Measurements from ENCODE around the gene LTC4S. TPM values are rescaled to one million over a fixed set of nuclear protein-coding genes. Genes with fewer than 3 reads are reported as not detected.

The LTC4S gene
- total RNA-seq, 1 donor from 2014 or later = 2.6 TPM

DNA sequence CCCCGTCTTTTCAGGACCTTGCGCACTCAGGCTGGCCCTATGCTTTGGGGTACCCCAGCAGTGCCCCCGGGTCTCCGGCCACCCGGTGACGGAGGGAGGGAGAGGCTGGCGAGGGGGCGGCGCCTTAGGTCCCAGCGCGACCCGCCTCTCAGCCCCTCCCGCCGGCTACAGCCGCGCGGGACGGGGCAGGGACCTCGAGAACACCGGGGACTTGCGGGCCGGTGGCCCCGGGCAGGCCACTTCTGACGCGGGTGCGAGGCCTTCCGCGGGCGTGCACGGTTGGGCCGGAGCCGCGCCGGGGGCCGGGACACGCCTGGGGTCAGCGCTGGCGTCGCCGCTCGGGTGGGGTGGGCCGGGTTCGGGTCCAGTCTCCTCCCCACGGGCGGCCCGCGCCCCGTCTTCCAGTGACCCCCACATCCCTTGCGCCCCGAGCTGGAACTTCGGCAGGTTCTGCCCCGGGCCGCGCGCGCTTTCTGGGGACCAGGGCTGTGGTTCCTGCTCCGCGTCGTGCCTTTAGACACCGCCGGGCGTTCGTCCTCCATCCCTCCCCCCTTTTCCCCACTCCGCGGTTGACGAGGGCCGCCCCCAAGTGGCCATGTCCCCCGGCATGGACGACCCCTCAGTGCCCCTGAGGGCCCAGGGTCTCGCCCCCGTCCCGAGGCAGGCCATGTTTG lies 23.1 kb downstream of the LTC4S start:
- intact Hi-C loops (cut with micrococcal nuclease) = no loop called here
- H3K4me1 Mint-ChIP-seq = peaks cover 42% of the 10 kb centered on the region
- no peaks in the 10 kb centered on the region for H3K9me3 Mint-ChIP-seq
- H3K36me3 Mint-ChIP-seq (ENCODE audit: low read depth) = peaks cover 16% of the 10 kb centered on the region
- TF ChIP-seq, protein P1, sequence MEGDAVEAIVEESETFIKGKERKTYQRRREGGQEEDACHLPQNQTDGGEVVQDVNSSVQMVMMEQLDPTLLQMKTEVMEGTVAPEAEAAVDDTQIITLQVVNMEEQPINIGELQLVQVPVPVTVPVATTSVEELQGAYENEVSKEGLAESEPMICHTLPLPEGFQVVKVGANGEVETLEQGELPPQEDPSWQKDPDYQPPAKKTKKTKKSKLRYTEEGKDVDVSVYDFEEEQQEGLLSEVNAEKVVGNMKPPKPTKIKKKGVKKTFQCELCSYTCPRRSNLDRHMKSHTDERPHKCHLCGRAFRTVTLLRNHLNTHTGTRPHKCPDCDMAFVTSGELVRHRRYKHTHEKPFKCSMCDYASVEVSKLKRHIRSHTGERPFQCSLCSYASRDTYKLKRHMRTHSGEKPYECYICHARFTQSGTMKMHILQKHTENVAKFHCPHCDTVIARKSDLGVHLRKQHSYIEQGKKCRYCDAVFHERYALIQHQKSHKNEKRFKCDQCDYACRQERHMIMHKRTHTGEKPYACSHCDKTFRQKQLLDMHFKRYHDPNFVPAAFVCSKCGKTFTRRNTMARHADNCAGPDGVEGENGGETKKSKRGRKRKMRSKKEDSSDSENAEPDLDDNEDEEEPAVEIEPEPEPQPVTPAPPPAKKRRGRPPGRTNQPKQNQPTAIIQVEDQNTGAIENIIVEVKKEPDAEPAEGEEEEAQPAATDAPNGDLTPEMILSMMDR (IDR thresholded peaks at IDR 0.05) = no peak
- ATAC-seq (ENCODE audit: low read depth) (no peak), DNase-seq (no peak)
- ChIA-PET CTCF (no interaction called here), POLR2A (interaction anchor here (0.7 to 5.2 kb wide), 3 partner anchors 10 to 194 kb away, joined by 6 to 58 read pairs (median 6); partner anchors contain the start of gene MGAT4B)
- H3K4me3 Mint-ChIP-seq = peak overlapping the region; percentile 56
- no peak overlapping the region for H3K27ac Mint-ChIP-seq
- H3K27me3 Mint-ChIP-seq = no peaks in the 10 kb centered on the region

DNA sequence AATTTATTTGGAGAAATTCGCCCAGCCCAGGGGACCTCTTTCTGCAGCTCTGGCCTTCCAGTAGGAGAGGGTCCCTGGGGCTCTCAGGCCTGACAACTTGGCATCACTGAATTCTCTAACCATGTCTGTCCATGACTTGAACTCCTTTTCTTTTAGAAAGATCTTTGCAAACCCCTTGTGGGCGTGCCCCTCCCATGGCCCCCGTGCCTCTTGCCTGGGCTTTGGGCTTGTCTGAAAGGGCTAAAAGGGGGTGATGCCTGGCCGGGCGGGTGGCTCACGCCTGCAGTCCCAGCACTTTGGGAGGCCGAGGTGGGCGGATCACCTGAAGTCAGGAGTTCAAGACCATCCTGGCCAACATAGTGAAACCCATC lies 23.7 kb downstream of the LTC4S start:
- CTCF ChIA-PET = no interaction called here
- H3K4me3 Mint-ChIP-seq = peak overlapping the region; percentile 56
- peaks cover 47% of the 10 kb centered on the region for H3K4me1 Mint-ChIP-seq
- TF ChIP-seq, protein P1 (IDR thresholded peaks at IDR 0.05) = no peak
- POLR2A ChIA-PET = interaction anchor here (0.7 to 5.2 kb wide), 4 partner anchors 11 to 195 kb away, joined by 4 to 58 read pairs (median 6); partner anchors contain the start of gene MGAT4B
- H3K27ac Mint-ChIP-seq = no peak overlapping the region
- H3K9me3 Mint-ChIP-seq = no peaks in the 10 kb centered on the region
- DNase-seq (no peak), ATAC-seq (ENCODE audit: low read depth) (no peak)
- intact Hi-C loops (cut with micrococcal nuclease) = no loop called here
- H3K27me3 Mint-ChIP-seq = no peaks in the 10 kb centered on the region
- H3K36me3 Mint-ChIP-seq (ENCODE audit: low read depth) = peaks cover 16% of the 10 kb centered on the region

DNA sequence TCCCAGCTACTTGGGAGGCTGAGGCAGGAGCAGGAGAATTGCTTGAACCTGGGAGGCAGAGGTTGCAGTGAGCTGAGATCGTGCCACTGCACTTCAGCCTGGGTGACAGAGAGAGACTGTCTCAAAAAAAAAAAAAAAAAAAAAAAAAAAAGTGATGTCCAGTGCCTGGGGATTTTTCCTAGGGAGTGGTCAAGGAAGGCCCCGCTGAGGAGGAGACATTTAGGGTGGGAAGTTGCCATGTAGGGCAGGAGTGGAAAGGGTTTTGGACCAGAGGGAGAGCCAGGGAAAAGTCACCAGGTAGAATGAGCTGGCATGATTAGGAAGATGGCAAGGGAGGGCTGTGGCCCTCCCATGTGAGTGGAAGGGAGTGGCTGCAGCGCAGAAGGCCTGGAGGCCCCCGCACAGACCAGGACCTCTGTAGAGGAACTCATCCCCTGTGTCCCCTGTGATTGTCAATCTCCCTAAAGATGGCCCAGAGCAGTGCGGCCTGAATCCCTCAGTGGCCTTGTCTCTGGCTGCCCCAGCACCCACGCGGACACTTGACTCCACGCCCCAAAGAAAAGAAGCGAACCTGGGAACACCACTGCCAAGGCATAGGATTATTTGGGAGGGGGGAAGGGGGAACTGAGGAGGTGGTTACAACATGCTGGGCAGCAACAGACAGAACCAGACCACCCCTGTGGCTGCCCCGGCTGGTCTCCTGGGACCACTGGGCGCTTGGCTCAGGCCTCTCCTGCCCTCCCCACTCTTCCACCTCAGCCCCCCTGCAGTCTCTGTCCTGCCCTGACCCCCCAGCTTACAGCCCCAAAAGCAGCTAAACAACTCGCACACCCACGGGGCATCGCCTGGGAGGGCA lies 24.3 kb downstream of the LTC4S start:
- ATAC-seq (ENCODE audit: low read depth) = no peak
- ChIA-PET POLR2A (interaction anchor here (0.7 to 5.2 kb wide), 6 partner anchors 11 to 196 kb away, joined by 4 to 58 read pairs (median 12); partner anchors contain the start of genes MGAT4B and MRNIP), CTCF (no interaction called here)
- Mint-ChIP-seq H3K4me3 (peak overlapping the region; percentile 84), H3K36me3 (ENCODE audit: low read depth) (peaks cover 19% of the 10 kb centered on the region), H3K27ac (peak overlapping the region; percentile 92), H3K27me3 (no peaks in the 10 kb centered on the region), H3K4me1 (peaks cover 54% of the 10 kb centered on the region), H3K9me3 (no peaks in the 10 kb centered on the region)
- TF ChIP-seq, protein P1 (IDR thresholded peaks at IDR 0.05) = no peak
- DNase-seq = no peak
- intact Hi-C loops (cut with micrococcal nuclease) = loop anchor here (2.0 kb wide), 1 partner anchor 267 kb away; the partner anchor contains the start of gene RUFY1

DNA sequence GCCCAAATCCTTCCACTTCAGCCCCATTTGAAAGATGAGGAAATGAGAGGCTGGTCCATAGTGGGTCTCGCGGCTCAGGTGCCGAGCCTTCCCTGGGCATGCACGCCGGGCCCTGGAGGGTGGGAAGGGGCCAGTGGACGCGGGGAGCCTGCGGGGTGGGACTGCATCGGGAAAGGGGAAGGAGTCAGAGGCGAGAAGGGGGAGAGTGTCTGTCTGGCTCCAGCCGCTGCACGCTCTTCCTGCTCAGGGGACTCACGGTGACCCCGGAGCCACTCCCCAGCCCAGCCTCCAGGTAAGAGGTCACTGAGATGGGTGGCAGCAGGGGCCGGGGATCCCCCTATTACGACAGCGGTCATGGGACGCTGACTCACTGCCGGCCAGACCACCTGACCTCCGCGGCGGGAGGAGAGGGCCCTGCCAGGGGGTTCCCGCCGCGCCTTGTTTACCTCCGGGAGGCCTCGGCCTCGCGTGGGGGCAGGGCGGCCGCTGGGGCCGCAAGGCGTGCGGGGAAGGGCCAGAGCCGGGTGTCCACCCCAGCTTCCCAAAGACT lies 25.0 kb downstream of the LTC4S start:
- intact Hi-C loops (cut with micrococcal nuclease) = loop anchor here (1.0 to 2.0 kb wide), 4 partner anchors 8 to 268 kb away; partner anchors contain the start of genes MAML1 and RUFY1
- ATAC-seq (ENCODE audit: low read depth) (peak; percentile 57), DNase-seq (peak; percentile 92)
- ChIA-PET POLR2A (interaction anchor here (0.6 to 5.2 kb wide), 11 partner anchors 8 to 119 kb away, joined by 4 to 58 read pairs (median 12); partner anchors contain the start of genes MAML1, MGAT4B and MRNIP), CTCF (interaction anchor here (2.5 kb wide), 1 partner anchor 17 kb away, joined by 16 read pairs; no protein-coding TSS in a partner anchor)
- Mint-ChIP-seq H3K27me3 (no peaks in the 10 kb centered on the region), H3K4me3 (peak overlapping the region; percentile 84), H3K36me3 (ENCODE audit: low read depth) (peaks cover 24% of the 10 kb centered on the region), H3K4me1 (peaks cover 60% of the 10 kb centered on the region), H3K9me3 (no peaks in the 10 kb centered on the region), H3K27ac (peak overlapping the region; percentile 92)
- TF ChIP-seq, protein P1 (IDR thresholded peaks at IDR 0.05) = no peak
